ENCODE results near the gene NMNAT3.

- TF ChIP-seq CTCF (IDR thresholded peaks at IDR 0.05) = no peak
- TF ChIP-seq POLR2AphosphoS5 (IDR thresholded peaks at IDR 0.05) = no peak
- TF ChIP-seq POLR2A (IDR thresholded peaks at IDR 0.05) = no peak
- no peak for TF ChIP-seq EP300 (IDR thresholded peaks at IDR 0.05)
These were observed 4.9 kb downstream of the NMNAT3 start for GRCh38 chr3:139672884-139673283.

Data from stomach (tissue), 4 donors.